Activated T-cell treated with anti-CD3 and anti-CD28 coated beads for 1 hour (primary cell): Measurements from ENCODE around the gene RIC8A.
A peak's percentile ranks its signal among the peaks of the same experiment; 100 is the strongest.

Experiments
- DNase-seq: peaks from one replicate; pipeline ENCODE4 v3.0.0-alpha.2; 2020; ENCODE audit warnings: low read depth

Gene RIC8A

GRCh38 chr11:204587-205109 lies 2.9 kb upstream of the RIC8A start:
- no peak for DNase-seq

DNA sequence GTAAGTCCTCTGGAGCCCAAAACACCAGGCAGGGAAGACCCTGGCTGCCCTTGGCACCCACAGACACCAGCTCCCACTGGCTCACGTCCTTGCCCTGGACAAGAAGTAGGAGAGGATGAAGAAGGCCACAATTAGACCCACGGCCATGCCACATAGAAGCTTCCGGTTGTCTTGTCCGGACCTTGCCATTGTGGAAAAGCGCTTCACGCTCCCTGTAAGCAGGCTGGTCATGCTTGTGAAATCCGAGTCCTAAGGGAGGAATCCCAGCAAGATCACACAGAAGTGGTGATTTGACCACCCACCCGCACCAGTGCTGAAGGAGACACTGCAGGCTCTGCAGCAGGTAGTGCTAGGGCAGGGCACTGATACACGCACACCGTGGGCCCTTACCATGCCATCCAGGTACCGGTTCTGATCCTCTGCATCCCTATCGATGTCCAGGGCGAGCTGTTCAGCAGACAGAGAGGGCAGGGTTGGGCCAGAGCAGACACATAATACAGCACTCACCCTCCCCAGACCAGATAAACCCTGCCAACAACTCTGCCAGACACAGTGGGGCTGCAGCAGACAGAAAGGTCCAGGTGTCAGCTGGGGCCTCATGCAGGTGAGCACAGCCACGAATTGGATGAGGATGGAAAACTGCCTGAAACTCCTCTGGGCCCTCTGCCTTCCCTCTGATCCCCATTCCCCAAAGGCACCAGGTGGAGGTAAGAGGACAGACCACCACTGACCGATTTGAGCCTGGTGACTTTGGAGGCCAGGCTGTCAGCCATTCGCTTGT lies 2.1 kb upstream of the RIC8A start:
- DNase-seq, result no peak

- DNase-seq, result no peak
Observed at GRCh38 chr11:206002-206384, 1.5 kb upstream of the RIC8A start.

DNA sequence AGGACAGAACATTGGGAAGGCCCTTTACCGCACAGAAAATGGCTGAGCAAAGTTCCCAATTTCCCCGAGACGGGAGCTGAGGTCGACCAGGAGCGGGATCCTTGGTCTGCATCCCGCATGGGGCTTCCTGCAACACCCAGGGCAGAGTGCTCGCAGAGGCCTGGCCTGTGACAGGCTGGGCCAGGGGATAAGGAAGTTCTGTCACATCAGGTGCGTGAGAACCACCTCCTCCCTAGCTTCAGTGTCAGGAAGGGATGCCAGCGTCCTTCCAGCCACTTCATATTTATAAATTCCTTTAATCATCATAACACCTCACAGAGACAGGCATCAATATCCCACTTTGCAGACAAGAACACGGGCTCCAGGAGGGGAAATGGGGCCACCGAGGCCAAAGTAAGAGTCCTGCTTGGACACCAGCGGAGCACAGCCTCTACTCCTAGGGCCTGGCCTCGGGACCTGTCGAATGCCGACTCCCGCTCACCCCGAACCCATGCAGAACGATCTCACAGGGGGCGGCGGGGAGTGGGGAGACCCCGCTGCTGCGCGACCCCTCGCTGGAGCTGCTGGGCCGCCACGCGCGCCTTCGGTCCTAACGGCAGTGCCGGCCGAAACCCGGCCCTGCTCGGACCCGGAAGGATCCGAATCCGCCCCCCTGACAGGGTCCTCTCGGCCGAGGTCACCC lies 841 bp upstream of the RIC8A start:
- no peak for DNase-seq

GRCh38 chr11:207863-208180 lies 314 bp downstream of the RIC8A start:
- DNase-seq, result no peak

- peak; percentile 75 for DNase-seq
Observed at GRCh38 chr11:208181-208916, 841 bp downstream of the RIC8A start.

- no peak for DNase-seq
Observed at GRCh38 chr11:208917-209260, 1.4 kb downstream of the RIC8A start.

- DNase-seq, result no peak
Observed at GRCh38 chr11:209275-210121, 2.0 kb downstream of the RIC8A start.

DNA sequence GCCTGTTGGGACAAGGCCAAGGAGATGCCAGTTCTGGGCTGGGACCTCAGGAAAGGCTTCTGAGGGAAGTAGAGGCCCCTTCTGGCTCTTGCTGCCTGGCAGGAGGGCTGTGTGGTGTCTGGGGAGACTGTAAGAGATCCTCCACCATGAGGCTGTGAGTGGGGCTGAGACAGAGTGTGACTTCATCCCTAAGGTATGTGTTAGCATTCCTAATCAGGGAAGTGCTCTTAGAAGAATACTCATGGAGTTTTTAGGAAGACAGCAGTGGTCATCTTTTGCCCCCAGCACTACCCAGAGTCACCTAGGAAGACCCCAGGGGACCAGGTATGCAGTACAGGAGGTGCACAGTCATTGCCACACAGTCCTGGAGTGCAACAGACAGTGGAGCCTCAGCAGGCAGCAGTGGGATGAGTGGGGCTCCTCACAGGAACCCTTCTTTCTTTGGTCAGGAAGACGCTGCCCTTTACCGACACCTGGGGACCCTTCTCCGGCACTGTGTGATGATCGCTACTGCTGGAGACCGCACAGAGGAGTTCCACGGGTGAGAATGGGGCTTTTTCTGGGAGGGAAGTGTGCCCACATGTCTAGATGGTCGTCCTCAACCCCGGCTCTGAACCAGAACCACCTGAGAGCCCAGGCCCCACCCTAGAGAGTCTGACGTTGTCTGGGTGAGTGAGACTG lies 2.8 kb downstream of the RIC8A start:
- DNase-seq, result no peak

GRCh38 chr11:210803-211180 lies 3.3 kb downstream of the RIC8A start:
- DNase-seq, result no peak

GRCh38 chr11:211295-211694 lies 3.8 kb downstream of the RIC8A start:
- no peak for DNase-seq

DNA sequence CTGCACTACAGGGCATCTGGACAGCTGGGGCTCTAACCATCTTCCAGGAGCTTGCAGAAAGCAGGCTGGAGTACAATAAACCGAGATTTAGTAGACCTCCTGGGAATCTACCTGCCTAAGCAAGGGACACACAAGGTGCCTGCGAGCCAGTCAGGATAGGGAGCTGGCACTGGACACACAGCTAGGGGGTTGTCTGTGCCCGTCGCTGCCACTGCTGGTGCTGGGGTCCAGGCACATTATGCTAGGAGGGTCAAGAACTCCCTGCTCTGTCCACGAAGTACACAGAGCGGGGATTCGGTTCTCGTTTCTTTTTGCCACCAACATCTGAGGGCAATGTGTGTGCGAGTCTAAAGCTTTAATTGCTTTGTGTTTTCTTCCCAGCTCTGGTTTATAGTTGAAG lies 4.2 kb downstream of the RIC8A start:
- DNase-seq, result no peak

- no peak for DNase-seq
Observed at GRCh38 chr11:212150-213100, 4.9 kb downstream of the RIC8A start.

GRCh38 chr11:213111-213510 lies 5.6 kb downstream of the RIC8A start:
- no peak for DNase-seq

DNA sequence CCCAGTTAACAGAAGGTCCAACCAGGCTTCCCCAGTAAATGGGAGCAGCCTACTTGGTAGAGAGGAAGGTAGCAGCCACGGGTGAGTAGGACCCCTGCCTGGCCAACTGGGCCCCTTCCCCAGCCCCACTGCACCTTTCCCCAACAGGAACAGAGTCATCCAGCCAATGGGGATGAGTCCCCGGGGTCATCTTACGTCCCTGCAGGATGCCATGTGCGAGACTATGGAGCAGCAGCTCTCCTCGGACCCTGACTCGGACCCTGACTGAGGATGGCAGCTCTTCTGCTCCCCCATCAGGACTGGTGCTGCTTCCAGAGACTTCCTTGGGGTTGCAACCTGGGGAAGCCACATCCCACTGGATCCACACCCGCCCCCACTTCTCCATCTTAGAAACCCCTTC lies 6.6 kb downstream of the RIC8A start:
- DNase-seq, result no peak

- no peak for DNase-seq
Observed at GRCh38 chr11:215581-216037, 8.1 kb downstream of the RIC8A start.

- no peak for DNase-seq
Observed at GRCh38 chr11:216081-216974, 8.8 kb downstream of the RIC8A start.

GRCh38 chr11:217704-218103 lies 10.2 kb downstream of the RIC8A start:
- DNase-seq, result no peak
